ENCODE data around the gene GSN. TPM values are rescaled to one million over a fixed set of nuclear protein-coding genes. Genes with fewer than 3 reads are reported as not detected.
A peak's percentile ranks its signal among the peaks of the same experiment; 100 is the strongest.

GSN gene
- total RNA-seq, 1 experiment from 2014 or later: 28.4 TPM

DNA sequence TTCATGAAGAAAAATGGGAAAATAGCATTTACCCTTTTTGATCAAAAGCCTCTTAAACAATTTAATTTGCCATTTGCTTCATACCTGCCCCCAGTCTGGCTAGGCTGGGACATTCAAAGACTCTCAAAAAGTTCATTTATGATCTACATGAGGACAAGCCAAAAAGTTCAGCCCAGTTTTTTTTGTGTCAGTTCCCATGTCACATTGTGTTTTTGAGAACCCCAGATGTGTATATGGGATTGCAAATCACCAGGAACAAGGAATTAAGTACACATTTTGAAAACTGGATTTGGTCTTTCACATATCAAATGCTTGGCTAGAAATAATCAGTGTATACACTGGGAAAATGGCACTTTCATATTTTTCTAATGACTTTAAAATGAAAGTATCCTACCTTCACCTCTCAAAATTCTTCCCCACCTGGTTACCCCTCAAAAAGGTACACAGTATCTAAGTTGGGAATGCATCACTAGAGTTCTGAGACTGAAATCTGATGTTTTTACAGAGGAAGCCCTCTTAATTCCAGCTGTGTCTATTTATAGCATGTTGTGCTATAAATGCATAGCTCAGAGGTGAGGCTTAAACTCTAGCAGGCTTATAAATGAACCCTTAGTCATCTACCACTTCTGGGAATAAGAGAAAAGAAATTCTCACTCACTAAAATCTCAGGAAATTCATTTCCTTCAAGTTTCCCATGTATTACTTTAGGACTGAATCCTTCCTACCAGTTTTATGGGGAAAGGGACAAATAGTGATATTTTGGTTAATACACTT is 92.8 kb downstream of the GSN start:
- Histone ChIP-seq H3K27me3 (replicated peaks; ENCODE audit: insufficient read depth, low read depth, low read length, poor library complexity) (no peaks in the 10 kb centered on the region), H3K36me3 (ENCODE audit: insufficient read depth, low read length, poor library complexity, severe bottlenecking) (peaks cover 6% of the 10 kb centered on the region), H3K27ac (ENCODE audit: low read depth, low read length, poor library complexity, severe bottlenecking) (peak overlapping the region; percentile 45), H3K4me3 (ENCODE audit: low read depth, low read length, poor library complexity, severe bottlenecking) (no peak overlapping the region), H3K4me1 (ENCODE audit: insufficient read depth, low read length, poor library complexity, severe bottlenecking) (peaks cover 82% of the 10 kb centered on the region), H3K9me3 (ENCODE audit: low read depth, low read length, poor library complexity, severe bottlenecking) (no peaks in the 10 kb centered on the region)
- DNase-seq (ENCODE audit: low spot score): peak; percentile 70
- intact Hi-C loops (cut with micrococcal nuclease; ENCODE audit: unreplicated experiment): loop anchor here (5.0 kb wide), 1 partner anchor 73 kb away; no protein-coding TSS in a partner anchor
- TF ChIP-seq, protein P1, sequence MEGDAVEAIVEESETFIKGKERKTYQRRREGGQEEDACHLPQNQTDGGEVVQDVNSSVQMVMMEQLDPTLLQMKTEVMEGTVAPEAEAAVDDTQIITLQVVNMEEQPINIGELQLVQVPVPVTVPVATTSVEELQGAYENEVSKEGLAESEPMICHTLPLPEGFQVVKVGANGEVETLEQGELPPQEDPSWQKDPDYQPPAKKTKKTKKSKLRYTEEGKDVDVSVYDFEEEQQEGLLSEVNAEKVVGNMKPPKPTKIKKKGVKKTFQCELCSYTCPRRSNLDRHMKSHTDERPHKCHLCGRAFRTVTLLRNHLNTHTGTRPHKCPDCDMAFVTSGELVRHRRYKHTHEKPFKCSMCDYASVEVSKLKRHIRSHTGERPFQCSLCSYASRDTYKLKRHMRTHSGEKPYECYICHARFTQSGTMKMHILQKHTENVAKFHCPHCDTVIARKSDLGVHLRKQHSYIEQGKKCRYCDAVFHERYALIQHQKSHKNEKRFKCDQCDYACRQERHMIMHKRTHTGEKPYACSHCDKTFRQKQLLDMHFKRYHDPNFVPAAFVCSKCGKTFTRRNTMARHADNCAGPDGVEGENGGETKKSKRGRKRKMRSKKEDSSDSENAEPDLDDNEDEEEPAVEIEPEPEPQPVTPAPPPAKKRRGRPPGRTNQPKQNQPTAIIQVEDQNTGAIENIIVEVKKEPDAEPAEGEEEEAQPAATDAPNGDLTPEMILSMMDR (conservative IDR thresholded peaks at IDR 0.05; ENCODE audit: low read depth, low read length): no peak
- TF ChIP-seq EZH2 (IDR thresholded peaks at IDR 0.05; ENCODE audit: borderline replicate concordance, low read depth, low read length, poor library complexity, severe bottlenecking): no peak
- no TSS peak for BruUV-seq (replicated peaks)
- CTCF ChIA-PET: interaction anchor here (0.6 to 0.7 kb wide), 2 partner anchors 15 to 41 kb away, joined by 3 read pairs; no protein-coding TSS in a partner anchor
- POLR2A ChIA-PET (ENCODE audit: low non-redundant PET): no interaction called here

GRCh38 chr9:121362813-121363621 is 95.1 kb downstream of the GSN start:
- peak overlapping the region; percentile 1 for H3K4me3 ChIP-seq (ENCODE audit: low read depth, low read length, poor library complexity, severe bottlenecking)
- intact Hi-C loops (cut with micrococcal nuclease; ENCODE audit: unreplicated experiment): loop anchor here (5.0 kb wide), 1 partner anchor 76 kb away; no protein-coding TSS in a partner anchor
- H3K36me3 ChIP-seq (ENCODE audit: insufficient read depth, low read length, poor library complexity, severe bottlenecking): no peaks in the 10 kb centered on the region
- peak overlapping the region; percentile 80 for H3K27ac ChIP-seq (ENCODE audit: low read depth, low read length, poor library complexity, severe bottlenecking)
- POLR2A ChIA-PET (ENCODE audit: low non-redundant PET): no interaction called here
- no peaks in the 10 kb centered on the region for H3K27me3 ChIP-seq (replicated peaks; ENCODE audit: insufficient read depth, low read depth, low read length, poor library complexity)
- BruUV-seq (replicated peaks): no TSS peak
- DNase-seq (ENCODE audit: low spot score): peak; percentile 89
- CTCF ChIA-PET: no interaction called here
- TF ChIP-seq, protein P1 (conservative IDR thresholded peaks at IDR 0.05; ENCODE audit: low read depth, low read length): no peak
- TF ChIP-seq EZH2 (IDR thresholded peaks at IDR 0.05; ENCODE audit: borderline replicate concordance, low read depth, low read length, poor library complexity, severe bottlenecking): no peak
- H3K4me1 ChIP-seq (ENCODE audit: insufficient read depth, low read length, poor library complexity, severe bottlenecking): peaks cover 94% of the 10 kb centered on the region
- no peaks in the 10 kb centered on the region for H3K9me3 ChIP-seq (ENCODE audit: low read depth, low read length, poor library complexity, severe bottlenecking)

GRCh38 chr9:121363622-121363961 is 95.6 kb downstream of the GSN start:
- H3K27me3 ChIP-seq (replicated peaks; ENCODE audit: insufficient read depth, low read depth, low read length, poor library complexity): no peaks in the 10 kb centered on the region
- H3K27ac ChIP-seq (ENCODE audit: low read depth, low read length, poor library complexity, severe bottlenecking): peak overlapping the region; percentile 80
- no peaks in the 10 kb centered on the region for H3K9me3 ChIP-seq (ENCODE audit: low read depth, low read length, poor library complexity, severe bottlenecking)
- no peaks in the 10 kb centered on the region for H3K36me3 ChIP-seq (ENCODE audit: insufficient read depth, low read length, poor library complexity, severe bottlenecking)
- H3K4me1 ChIP-seq (ENCODE audit: insufficient read depth, low read length, poor library complexity, severe bottlenecking): peaks cover 95% of the 10 kb centered on the region
- TF ChIP-seq, protein P1 (conservative IDR thresholded peaks at IDR 0.05; ENCODE audit: low read depth, low read length): no peak
- TF ChIP-seq EZH2 (IDR thresholded peaks at IDR 0.05; ENCODE audit: borderline replicate concordance, low read depth, low read length, poor library complexity, severe bottlenecking): no peak
- intact Hi-C loops (cut with micrococcal nuclease; ENCODE audit: unreplicated experiment): loop anchor here (5.0 kb wide), 1 partner anchor 76 kb away; no protein-coding TSS in a partner anchor
- no TSS peak for BruUV-seq (replicated peaks)
- peak overlapping the region; percentile 1 for H3K4me3 ChIP-seq (ENCODE audit: low read depth, low read length, poor library complexity, severe bottlenecking)
- POLR2A ChIA-PET (ENCODE audit: low non-redundant PET): no interaction called here
- CTCF ChIA-PET: no interaction called here
- no peak for DNase-seq (ENCODE audit: low spot score)

Data from A673 (cell line).